Prostate gland (tissue), 2 donors: ENCODE results near the gene FMN1. TPM values are rescaled to one million over a fixed set of nuclear protein-coding genes. Genes with fewer than 3 reads are reported as not detected.

ENCODE experiments used
- DNase-seq: peaks from one replicate; pipeline ENCODE4 v3.0.0-alpha.2; 2019; ENCODE audit warnings: low spot score
- H3K27ac ChIP-seq, 2 donors: fragments of 200-600 bp; sonication (generic); 2 replicates each; pipeline ENCODE4 v1.5.1; 2017 to 2019
- H3K27me3 ChIP-seq: fragments of 200-600 bp; sonication (generic); replicated peaks from 2 replicates; pipeline ENCODE4 v1.5.1; 2019; ENCODE audit not compliant: insufficient read depth
- H3K36me3 ChIP-seq, 2 donors: fragments of 200-600 bp; sonication (generic); 1 replicate in 1 of 2; 2 replicates in 1 of 2; pipeline versions ENCODE4 v1.5.1 to v1.8.1; 2017 to 2019
- H3K4me1 ChIP-seq: fragments of 200-600 bp; sonication (generic); replicated peaks from 2 replicates; pipeline ENCODE4 v1.5.1; 2019
- H3K4me3 ChIP-seq, 2 donors: fragments of 200-600 bp; sonication (generic); 2 replicates each; pipeline ENCODE4 v1.5.1; 2017 to 2019
- H3K9me3 ChIP-seq: fragments of 200-600 bp; sonication (generic); 2 replicates; pipeline ENCODE4 v1.5.1; 2017
- POLR2A ChIP-seq: fragments of 450-650 bp; IDR thresholded peaks from one replicate; pipeline ENCODE4 v1.6.1; 2016; ENCODE audit warnings: antibody characterized with exemption, mild to moderate bottlenecking
- POLR2AphosphoS5 ChIP-seq: sonication (generic); formaldehyde crosslinking; IDR thresholded peaks from one replicate; pipeline ENCODE4 v1.6.1; 2017; ENCODE audit warnings: antibody characterized with exemption
- WGBS: methylation state at CpG from one replicate; pipeline ENCODE4 v1.1.5; 2018; 5-methylcytosine and 5-hydroxymethylcytosine counted together
- intact Hi-C: fragments of 100-400 bp; cut with DNase I; formaldehyde crosslinking; loops from one replicate; pipeline ENCODE4 v1.14.2; 2022
- total RNA-seq, 2 donors: library from RNA; depleted of rRNA; stranded (reverse); fragments of >200 nt; gene quantifications; one replicate each; pipeline ENCODE4 v1.1.0, GENCODE V29; 2016
- TF ChIP-seq, protein P1 (sequence below), 4 experiments: fragments of 200-600 bp in 2 of 4; fragments of 450-650 bp in 2 of 4; sonication (generic) in 2 of 4; IDR thresholded peaks; 1 replicate in 3 of 4; 2 replicates in 1 of 4; pipeline ENCODE4 v1.5.1; 2016 to 2019; ENCODE audit warnings: antibody characterized with exemption in 4 of 4, mild to moderate bottlenecking in 2 of 4, moderate library complexity in 2 of 4

The FMN1 gene
- total RNA-seq, 2 donors from 2014 or later, result 7.1 to 32.5 TPM

DNA sequence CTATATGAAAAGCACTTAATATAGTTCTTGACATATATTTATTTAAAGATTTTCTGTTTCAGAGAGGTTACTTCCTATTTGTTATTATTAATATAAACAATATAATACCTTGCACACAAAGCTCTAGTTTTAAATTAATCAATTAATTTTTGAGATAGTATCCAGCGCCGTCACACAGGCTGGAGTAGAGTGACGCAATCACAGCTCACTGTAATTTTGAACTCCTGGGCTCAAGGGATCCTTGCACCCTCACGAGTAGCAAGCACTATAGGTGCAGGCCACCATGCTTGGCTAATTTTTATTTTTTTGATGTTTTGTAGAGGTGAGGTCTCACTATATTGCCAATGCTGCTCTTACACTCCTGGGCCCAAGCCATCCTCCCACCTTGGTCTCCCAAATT is 267.4 kb downstream of the FMN1 start:
- WGBS, result 97% methylated on average over 4 of the region's 4 CpGs
- no peak for DNase-seq
- H3K36me3 ChIP-seq, result no peaks in the 10 kb centered on the region
- intact Hi-C loops, result no loop called here
- H3K27ac ChIP-seq, result no peak overlapping the region
- H3K9me3 ChIP-seq, result no peaks in the 10 kb centered on the region
- H3K27me3 ChIP-seq, result no peaks in the 10 kb centered on the region
- H3K4me1 ChIP-seq, result no peaks in the 10 kb centered on the region
- H3K4me3 ChIP-seq, result no peak overlapping the region
- no peak for TF ChIP-seq POLR2AphosphoS5
- TF ChIP-seq POLR2A, result no peak
- TF ChIP-seq, protein P1, sequence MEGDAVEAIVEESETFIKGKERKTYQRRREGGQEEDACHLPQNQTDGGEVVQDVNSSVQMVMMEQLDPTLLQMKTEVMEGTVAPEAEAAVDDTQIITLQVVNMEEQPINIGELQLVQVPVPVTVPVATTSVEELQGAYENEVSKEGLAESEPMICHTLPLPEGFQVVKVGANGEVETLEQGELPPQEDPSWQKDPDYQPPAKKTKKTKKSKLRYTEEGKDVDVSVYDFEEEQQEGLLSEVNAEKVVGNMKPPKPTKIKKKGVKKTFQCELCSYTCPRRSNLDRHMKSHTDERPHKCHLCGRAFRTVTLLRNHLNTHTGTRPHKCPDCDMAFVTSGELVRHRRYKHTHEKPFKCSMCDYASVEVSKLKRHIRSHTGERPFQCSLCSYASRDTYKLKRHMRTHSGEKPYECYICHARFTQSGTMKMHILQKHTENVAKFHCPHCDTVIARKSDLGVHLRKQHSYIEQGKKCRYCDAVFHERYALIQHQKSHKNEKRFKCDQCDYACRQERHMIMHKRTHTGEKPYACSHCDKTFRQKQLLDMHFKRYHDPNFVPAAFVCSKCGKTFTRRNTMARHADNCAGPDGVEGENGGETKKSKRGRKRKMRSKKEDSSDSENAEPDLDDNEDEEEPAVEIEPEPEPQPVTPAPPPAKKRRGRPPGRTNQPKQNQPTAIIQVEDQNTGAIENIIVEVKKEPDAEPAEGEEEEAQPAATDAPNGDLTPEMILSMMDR (IDR thresholded peaks at IDR 0.05), result no peak

DNA sequence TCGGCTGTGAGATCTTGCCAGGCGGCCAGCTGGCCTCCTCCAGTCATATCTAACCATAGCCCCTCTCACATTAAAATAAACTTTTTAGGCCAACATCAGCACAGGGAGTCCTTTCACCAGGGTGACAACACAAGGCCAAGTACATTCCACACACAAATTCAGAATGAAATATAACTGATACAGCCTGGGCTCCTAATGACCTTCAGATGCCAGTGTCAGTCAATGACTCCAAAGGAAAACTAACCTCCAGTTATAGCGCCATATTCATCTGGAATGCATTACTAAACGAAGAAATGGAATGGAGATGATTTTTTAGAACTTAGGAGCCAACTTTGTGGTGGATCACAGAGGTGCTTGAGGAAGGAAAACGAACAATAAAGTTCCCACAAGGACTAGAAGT is 271.3 kb downstream of the FMN1 start:
- TF ChIP-seq POLR2AphosphoS5 (no peak), POLR2A (no peak)
- TF ChIP-seq, protein P1 (IDR thresholded peaks at IDR 0.05), result no peak
- H3K36me3 ChIP-seq, result no peaks in the 10 kb centered on the region
- H3K27me3 ChIP-seq, result no peaks in the 10 kb centered on the region
- DNase-seq, result no peak
- WGBS, result 89% methylated on average over 5 of the region's 5 CpGs
- H3K4me1 ChIP-seq, result no peaks in the 10 kb centered on the region
- H3K27ac ChIP-seq, result no peak overlapping the region
- no peak overlapping the region for H3K4me3 ChIP-seq
- no peaks in the 10 kb centered on the region for H3K9me3 ChIP-seq
- intact Hi-C loops, result no loop called here

DNA sequence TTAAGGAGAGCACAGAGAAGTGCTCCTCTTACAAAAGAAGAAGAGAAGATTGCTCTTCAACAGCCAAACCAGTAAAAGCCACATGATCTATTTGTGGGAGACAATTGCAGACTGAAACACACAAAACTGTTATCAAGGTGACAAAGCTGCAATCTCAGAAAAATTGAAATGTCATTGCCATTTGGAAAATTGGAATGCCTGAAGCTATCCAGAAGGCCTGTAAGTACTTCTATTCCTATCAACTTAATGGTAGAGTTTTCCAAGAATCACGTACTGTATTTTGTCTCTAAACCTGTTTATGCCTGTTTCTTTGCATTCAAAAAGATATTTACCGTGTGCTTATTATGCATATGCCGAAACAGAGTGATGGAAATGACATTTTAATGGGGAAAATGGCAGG is 272.0 kb downstream of the FMN1 start:
- DNase-seq, result no peak
- intact Hi-C loops, result no loop called here
- WGBS, result 90% methylated on average over 3 of the region's 3 CpGs

DNA sequence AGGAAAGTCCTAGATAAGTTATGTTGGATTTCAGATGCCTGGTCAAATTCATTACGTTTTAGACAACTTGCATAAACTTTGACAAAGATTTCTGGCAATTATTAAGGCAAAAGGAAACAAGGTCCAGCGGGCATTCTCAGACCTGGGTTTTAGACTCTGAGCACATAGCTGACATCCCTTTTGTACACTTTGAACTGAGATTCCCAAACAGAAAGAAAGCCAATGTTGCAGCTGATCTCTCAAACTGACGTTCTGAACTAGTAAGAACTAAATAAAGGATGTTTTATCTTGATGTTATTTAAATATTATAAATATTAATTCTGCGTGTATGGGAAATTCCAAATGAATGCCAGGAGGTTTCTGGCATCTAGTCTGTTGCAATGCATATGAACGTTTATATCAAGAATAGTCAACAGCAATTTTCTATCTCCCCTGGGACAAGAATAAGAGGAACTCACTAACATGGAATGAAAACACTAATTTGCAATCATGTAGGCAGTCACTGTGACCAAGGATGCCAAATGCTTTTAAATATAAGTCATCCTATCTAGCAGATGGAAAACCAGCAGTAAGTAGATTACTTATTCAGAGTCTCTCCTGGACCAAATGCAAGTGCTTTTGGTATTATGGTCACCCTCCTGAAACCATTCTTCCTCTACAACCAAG is 274.6 kb downstream of the FMN1 start:
- no peak for DNase-seq

More for the DNA sequence above, 272.0 kb downstream of the FMN1 start:
- no peak overlapping the region for H3K27ac ChIP-seq
- no peak for TF ChIP-seq POLR2A
- TF ChIP-seq, protein P1 (IDR thresholded peaks at IDR 0.05), result no peak
- TF ChIP-seq POLR2AphosphoS5, result no peak
- H3K27me3 ChIP-seq, result no peaks in the 10 kb centered on the region
- no peaks in the 10 kb centered on the region for H3K4me1 ChIP-seq
- H3K9me3 ChIP-seq, result no peaks in the 10 kb centered on the region
- H3K4me3 ChIP-seq, result no peak overlapping the region
- H3K36me3 ChIP-seq, result no peaks in the 10 kb centered on the region

More for the DNA sequence above, 274.6 kb downstream of the FMN1 start:
- 61% methylated on average over 5 of the region's 5 CpGs for WGBS
- H3K27ac ChIP-seq, result no peak overlapping the region
- H3K27me3 ChIP-seq, result no peaks in the 10 kb centered on the region
- H3K4me3 ChIP-seq, result no peak overlapping the region
- intact Hi-C loops, result no loop called here
- no peaks in the 10 kb centered on the region for H3K4me1 ChIP-seq
- no peaks in the 10 kb centered on the region for H3K36me3 ChIP-seq
- TF ChIP-seq POLR2AphosphoS5, result no peak
- TF ChIP-seq, protein P1 (IDR thresholded peaks at IDR 0.05), result no peak
- TF ChIP-seq POLR2A, result no peak
- no peaks in the 10 kb centered on the region for H3K9me3 ChIP-seq
